H9 (cell line): ENCODE data around the gene ZNF765. TPM values are rescaled to one million over a fixed set of nuclear protein-coding genes. Genes with fewer than 3 reads are reported as not detected.
"Not testable (repeated sequence)": the region's sequence is repeated elsewhere in the genome, so short reads cannot be mapped to it uniquely, and the experiment has no call there.

Experiments used
- DNase-seq: peaks from one replicate; pipeline ENCODE4 v3.0.0-alpha.2; 2017
- H2AFZ ChIP-seq: one replicate; pipeline ENCODE4 v1.6.1; 2013; ENCODE audit warnings: mild to moderate bottlenecking, low read length, control low read depth, moderate library complexity
- H2AK5ac ChIP-seq: 2 replicates; pipeline ENCODE4 v1.6.1; 2013; ENCODE audit warnings: low read length, control low read depth, mixed read lengths; ENCODE audit not compliant: insufficient read length
- H2BK120ac ChIP-seq: one replicate; pipeline ENCODE4 v1.6.1; 2013; ENCODE audit warnings: low read depth, mild to moderate bottlenecking, low read length, control low read depth, inconsistent platforms; ENCODE audit not compliant: poor library complexity, severe bottlenecking
- H2BK12ac ChIP-seq: 2 replicates; pipeline ENCODE4 v1.6.1; 2013; ENCODE audit warnings: low read length, control low read depth, mixed read lengths, low read depth; ENCODE audit not compliant: insufficient read length
- H2BK15ac ChIP-seq: 2 replicates; pipeline ENCODE4 v1.6.1; 2013; ENCODE audit warnings: low read depth, low read length, control low read depth
- H2BK20ac ChIP-seq: one replicate; pipeline ENCODE4 v1.6.1; 2013; ENCODE audit warnings: low read depth, mild to moderate bottlenecking, low read length, control low read depth, inconsistent platforms; ENCODE audit not compliant: poor library complexity, severe bottlenecking
- H2BK5ac ChIP-seq: 2 replicates; pipeline ENCODE4 v1.6.1; 2013; ENCODE audit warnings: low read length, control low read depth, mixed read lengths; ENCODE audit not compliant: insufficient read length
- H3K14ac ChIP-seq: 2 replicates; pipeline ENCODE4 v1.6.1; 2013; ENCODE audit warnings: low read length, control low read depth; ENCODE audit not compliant: insufficient read depth
- H3K18ac ChIP-seq: 2 replicates; pipeline ENCODE4 v1.6.1; 2013; ENCODE audit warnings: low read depth, mild to moderate bottlenecking, mixed read lengths, low read length, control low read depth; ENCODE audit not compliant: insufficient read length
- H3K23ac ChIP-seq: 2 replicates; pipeline ENCODE4 v1.6.1; 2013; ENCODE audit warnings: low read length, control low read depth, mixed read lengths, low read depth; ENCODE audit not compliant: insufficient read length
- H3K23me2 ChIP-seq: 2 replicates; pipeline ENCODE4 v1.6.1; 2013; ENCODE audit warnings: low read depth, mild to moderate bottlenecking, mixed read lengths, low read length, control low read depth; ENCODE audit not compliant: insufficient read length, poor library complexity, severe bottlenecking
- H3K27ac ChIP-seq: 2 replicates; pipeline ENCODE4 v1.5.1; 2013; ENCODE audit warnings: low read length, control low read depth, mixed read lengths, low read depth; ENCODE audit not compliant: insufficient read length
- H3K27me3 ChIP-seq: 2 replicates; pipeline ENCODE4 v1.6.1; 2013; ENCODE audit warnings: low read length, control low read depth, inconsistent platforms; ENCODE audit not compliant: insufficient read depth
- H3K4ac ChIP-seq: 2 replicates; pipeline ENCODE4 v1.6.1; 2013; ENCODE audit warnings: low read depth, mild to moderate bottlenecking, control low read depth, inconsistent platforms, low read length, moderate library complexity
- H3K4me1 ChIP-seq: 2 replicates; pipeline ENCODE4 v1.6.1; 2013; ENCODE audit warnings: low read length, control low read depth, inconsistent platforms; ENCODE audit not compliant: insufficient read depth
- H3K4me2 ChIP-seq: 2 replicates; pipeline ENCODE4 v1.6.1; 2013; ENCODE audit warnings: low read length, control low read depth, mixed read lengths; ENCODE audit not compliant: insufficient read length, insufficient read depth
- H3K56ac ChIP-seq: 2 replicates; pipeline ENCODE4 v1.6.1; 2013; ENCODE audit warnings: low read depth, mild to moderate bottlenecking, mixed read lengths, low read length, control low read depth; ENCODE audit not compliant: insufficient read length
- H3K79me1 ChIP-seq: 2 replicates; pipeline ENCODE4 v1.6.1; 2013; ENCODE audit warnings: low read depth, mild to moderate bottlenecking, moderate library complexity, low read length, control low read depth, inconsistent platforms; ENCODE audit not compliant: insufficient read depth, poor library complexity, severe bottlenecking
- H3K79me2 ChIP-seq: 2 replicates; pipeline ENCODE4 v1.6.1; 2013; ENCODE audit warnings: low read length, control low read depth, inconsistent platforms; ENCODE audit not compliant: insufficient read depth
- H3K9ac ChIP-seq: 2 replicates; pipeline ENCODE4 v1.6.1; 2013; ENCODE audit warnings: low read length, control low read depth, mixed read lengths; ENCODE audit not compliant: insufficient read length; ENCODE audit errors: extremely low read depth
- H3K9me3 ChIP-seq: one replicate; pipeline ENCODE4 v1.6.1; 2013; ENCODE audit warnings: low read depth, low read length, inconsistent platforms; ENCODE audit not compliant: control insufficient read depth
- H3T11ph ChIP-seq: one replicate; pipeline ENCODE4 v1.6.1; 2013; ENCODE audit warnings: mild to moderate bottlenecking, low read length, control low read depth, inconsistent platforms
- H4K20me1 ChIP-seq: one replicate; pipeline ENCODE4 v1.6.1; 2013; ENCODE audit not compliant: control insufficient read depth, insufficient read length, insufficient read depth
- H4K5ac ChIP-seq: 2 replicates; pipeline ENCODE4 v1.6.1; 2013; ENCODE audit warnings: low read depth, mild to moderate bottlenecking, mixed read lengths, low read length, control low read depth; ENCODE audit not compliant: insufficient read length
- H4K8ac ChIP-seq: replicated peaks from 2 replicates; pipeline ENCODE4 v1.6.1; 2013; ENCODE audit warnings: low read length, control low read depth, mixed read lengths, low read depth; ENCODE audit not compliant: insufficient read length
- H4K91ac ChIP-seq: 2 replicates; pipeline ENCODE4 v1.6.1; 2013; ENCODE audit warnings: low read depth, mild to moderate bottlenecking, moderate library complexity, mixed read lengths, low read length, control low read depth; ENCODE audit not compliant: insufficient read length
- H3K27ac Mint-ChIP-seq, 3 experiments: 2 replicates in 2 of 3; 3 replicates in 1 of 3; pipeline ENCODE4 v1.8.0; 2020 to 2021; ENCODE audit warnings: mixed read lengths in 3 of 3, mild to moderate bottlenecking in 1 of 3, moderate library complexity in 1 of 3
- H3K27me3 Mint-ChIP-seq: 2 replicates; pipeline ENCODE4 v1.8.0; 2021; ENCODE audit warnings: low read depth, mild to moderate bottlenecking, moderate library complexity, mixed read lengths
- H3K36me3 Mint-ChIP-seq, 3 experiments: 2 replicates in 2 of 3; 3 replicates in 1 of 3; pipeline ENCODE4 v1.8.0; 2020 to 2021; ENCODE audit warnings: low read depth in 3 of 3, mixed read lengths in 3 of 3; ENCODE audit not compliant: insufficient read depth in 1 of 3
- H3K4me1 Mint-ChIP-seq, 2 experiments: 2 replicates each; pipeline ENCODE4 v1.8.0; 2020; ENCODE audit warnings: mixed read lengths in 2 of 2
- H3K4me3 Mint-ChIP-seq, 2 experiments: 2 replicates in 1 of 2; 3 replicates in 1 of 2; pipeline ENCODE4 v1.8.0; 2020 to 2021; ENCODE audit warnings: mild to moderate bottlenecking in 2 of 2, mixed read lengths in 2 of 2, moderate library complexity in 1 of 2
- H3K9me3 Mint-ChIP-seq, 2 experiments: 2 replicates in 1 of 2; 3 replicates in 1 of 2; pipeline ENCODE4 v1.8.0; 2020; ENCODE audit warnings: mild to moderate bottlenecking in 2 of 2, mixed read lengths in 2 of 2, moderate library complexity in 1 of 2
- CTCF ChIP-seq: fragments of 200-600 bp; sonication (generic); conservative IDR thresholded peaks from 3 replicates; pipeline ENCODE4 v1.8.0; 2021; ENCODE audit warnings: antibody characterized with exemption, mild to moderate bottlenecking
- WGBS: extraction: QIAGEN DNeasy Blood & Tissue Kit; methylation state at CpG from one replicate; pipeline ENCODE4 v1.1.7; 2013; ENCODE audit warnings: missing lambda C conversion rate, low lambda C conversion rate, mixed read lengths; ENCODE audit not compliant: insufficient read length; ENCODE audit errors: extremely low coverage; 5-methylcytosine and 5-hydroxymethylcytosine counted together
- total RNA-seq: library from RNA; stranded (reverse); gene quantifications from 2 replicates; pipeline ENCODE4 v1.2.1, GENCODE V29; 2021

The ZNF765 gene
- total RNA-seq, 1 experiment from 2014 or later = 20.4 TPM

- H2AFZ ChIP-seq, H3K27ac Mint-ChIP-seq, H3K23me2 ChIP-seq: not testable (repeated sequence)
These were observed 28.7 kb downstream of the ZNF765 start for GRCh38 chr19:53423680-53424079.

More at GRCh38 chr19:53423680-53424079, 28.7 kb downstream of the ZNF765 start:
- peaks cover 14 to 23% of the 10 kb centered on the region in 2 experiments for H3K4me1 Mint-ChIP-seq
- not testable (repeated sequence) for H4K91ac ChIP-seq, H2BK12ac ChIP-seq, H2AK5ac ChIP-seq, H4K5ac ChIP-seq, H2BK5ac ChIP-seq, H3K23ac ChIP-seq, DNase-seq, H3K9me3 Mint-ChIP-seq, H3K9me3 ChIP-seq, H3K79me2 ChIP-seq, H3K4me3 Mint-ChIP-seq, H2BK15ac ChIP-seq, H3K56ac ChIP-seq, H3K14ac ChIP-seq, H3K4ac ChIP-seq, H3K27me3 Mint-ChIP-seq, H4K8ac ChIP-seq, H3K18ac ChIP-seq, H3K4me1 ChIP-seq, H3K79me1 ChIP-seq, H4K20me1 ChIP-seq, H3K27me3 ChIP-seq, H3K27ac ChIP-seq, H2BK120ac ChIP-seq, H3K36me3 Mint-ChIP-seq, H3T11ph ChIP-seq, H3K9ac ChIP-seq, H2BK20ac ChIP-seq
- peak overlapping the region; percentile 43 for H3K4me2 ChIP-seq
- peak; percentile 53 for TF ChIP-seq CTCF
- WGBS = no CpG with 5 or more reads among the region's 8 CpGs
